Effector CD8-positive, alpha-beta T cell (primary cell): ENCODE data around the gene SLC37A4.
"Not testable (repeated sequence)": the region's sequence is repeated elsewhere in the genome, so short reads cannot be mapped to it uniquely, and the experiment has no call there.

Experiments
- DNase-seq: peaks from one replicate; lab custom pipeline; 2025; lab: John Stamatoyannopoulos, UW
- total RNA-seq, 4 experiments: gene quantifications; one replicate each; lab custom pipeline; 2026; lab: John Stamatoyannopoulos, UW

Gene SLC37A4
- 18.9 to 29.0 (median 22.9) reads per million in 4 experiments for total RNA-seq

DNA sequence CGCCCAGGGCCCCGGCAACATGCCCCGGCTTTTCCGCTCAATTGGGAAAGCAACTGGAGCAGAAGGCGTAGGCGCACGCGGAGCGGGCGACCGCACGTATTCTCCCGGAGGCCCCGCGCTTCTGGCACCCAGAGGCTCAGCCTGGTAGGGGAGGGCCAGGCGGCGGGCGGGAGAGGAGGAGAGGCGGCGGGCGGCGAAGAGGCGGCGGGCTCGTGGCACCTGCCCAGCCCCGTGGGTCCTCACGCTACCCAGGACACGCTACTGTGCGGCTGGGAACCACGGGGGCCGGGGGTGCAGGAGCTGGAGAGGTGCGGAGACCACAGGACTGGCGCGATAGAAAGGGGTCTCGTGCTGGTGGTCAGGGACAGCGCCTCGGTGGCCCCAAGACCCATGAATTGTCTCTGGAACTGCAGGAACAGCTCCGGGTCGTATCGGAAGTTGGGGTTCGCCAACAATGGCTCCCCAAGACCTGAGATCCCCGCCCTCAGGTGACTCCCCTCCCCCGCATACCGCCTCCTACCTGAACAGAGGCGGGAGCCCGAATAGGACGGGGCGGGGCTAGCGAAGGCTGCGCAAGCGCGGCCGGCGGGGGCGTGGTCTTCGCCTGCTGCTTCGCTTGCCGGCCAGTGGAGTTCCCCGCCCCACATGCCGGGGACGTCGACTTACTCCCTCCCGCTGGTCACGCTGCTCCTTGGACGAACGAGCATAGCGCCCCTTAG, at the start of gene SLC37A4:
TSS of gene SLC37A4 (minus strand) at position 549 of the 719 bp plus-strand sequence.
- peak; percentile 96 for DNase-seq

GRCh38 chr11:119078675-119079420, 48.2 kb upstream of the SLC37A4 start:
- DNase-seq, result no peak

- DNase-seq, result no peak
These were observed 47.2 kb upstream of the SLC37A4 start for GRCh38 chr11:119077839-119078238.

DNA sequence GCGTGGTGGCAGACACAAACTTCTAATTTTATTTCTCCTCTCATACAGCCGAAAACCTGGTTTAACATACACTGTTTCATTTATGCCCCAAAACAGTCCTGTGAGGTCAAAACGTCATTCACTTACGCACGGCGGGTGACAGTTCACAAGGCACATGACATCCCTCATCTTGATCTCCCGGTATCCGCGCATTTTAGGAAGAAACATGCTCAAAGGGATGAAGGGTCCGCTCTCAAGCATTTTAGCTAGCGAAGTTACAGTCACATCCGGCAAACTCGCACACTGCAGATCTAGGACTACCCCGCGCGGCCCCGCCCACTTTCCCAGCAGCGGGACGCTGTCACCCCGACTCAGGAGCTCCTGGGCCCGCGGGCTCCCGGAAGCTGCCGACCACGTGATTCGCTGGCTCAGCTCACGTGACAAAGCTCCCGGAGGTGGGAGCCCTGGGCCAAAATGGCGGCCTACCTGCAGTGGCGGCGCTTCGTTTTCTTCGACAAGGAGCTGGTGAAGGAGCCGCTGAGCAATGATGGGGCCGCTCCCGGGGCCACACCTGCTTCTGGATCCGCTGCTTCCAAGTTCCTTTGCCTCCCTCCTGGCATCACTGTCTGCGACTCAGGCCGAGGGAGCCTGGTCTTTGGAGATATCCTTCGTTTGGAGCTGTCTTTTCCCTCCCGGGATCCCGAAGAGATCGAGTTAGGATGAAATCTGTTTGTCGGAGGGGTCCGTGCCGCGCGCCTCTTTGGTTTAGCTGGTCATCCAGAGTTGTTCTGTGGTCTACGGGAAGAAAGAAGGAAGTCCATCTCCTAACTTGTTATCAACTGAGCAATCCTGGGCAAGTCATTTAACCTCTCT, 36.9 kb upstream of the SLC37A4 start, which contains the start of gene VPS11:
TSS of gene VPS11 (plus strand) at position 448 of the 852 bp plus-strand sequence. CDS start at position 454, 6 bp downstream.
- DNase-seq, result peak; percentile 95

- DNase-seq, result peak; percentile 4
These were observed 34.7 kb upstream of the SLC37A4 start for GRCh38 chr11:119065369-119065768.

DNA sequence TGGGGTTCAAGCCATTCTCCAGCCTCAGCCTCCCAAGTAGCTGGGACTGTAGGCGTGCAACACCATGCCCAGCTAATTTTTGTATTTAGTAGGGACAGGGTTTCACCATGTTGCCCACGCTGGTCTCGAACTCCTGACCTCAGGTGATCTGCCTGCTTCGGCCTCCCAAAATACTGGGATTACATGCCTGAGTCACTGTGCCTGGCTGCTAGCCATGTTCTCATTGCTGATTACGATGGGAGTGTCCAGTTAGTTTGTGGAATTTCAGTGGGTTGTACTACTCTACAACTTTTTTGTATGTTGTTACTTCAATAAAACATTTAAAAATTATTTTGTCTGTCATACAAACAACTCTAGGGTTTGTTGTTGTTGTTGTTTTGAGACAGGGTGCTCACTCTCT, 32.1 kb upstream of the SLC37A4 start:
- DNase-seq, result no peak

- DNase-seq, result no peak
These were observed 30.6 kb upstream of the SLC37A4 start for GRCh38 chr11:119061256-119061655.

DNA sequence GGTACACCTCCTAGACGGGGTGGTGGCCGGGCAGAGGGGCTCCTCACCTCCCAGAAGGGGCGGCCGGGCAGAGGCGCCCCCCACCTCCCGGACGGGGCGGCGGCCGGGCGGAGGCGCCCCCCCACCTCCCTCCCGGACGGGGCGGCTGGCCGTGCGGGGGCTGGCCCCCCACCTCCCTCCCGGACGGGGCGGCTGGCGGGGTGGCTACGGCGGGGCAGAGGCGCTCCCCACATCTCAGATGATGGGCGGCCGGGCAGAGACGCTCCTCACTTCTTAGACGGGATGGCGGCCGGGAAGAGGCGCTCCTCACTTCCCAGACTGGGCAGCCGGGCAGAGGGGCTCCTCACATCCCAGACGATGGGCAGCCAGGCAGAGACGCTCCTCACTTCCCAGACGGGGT, 28.5 kb upstream of the SLC37A4 start:
- not testable (repeated sequence) for DNase-seq

DNA sequence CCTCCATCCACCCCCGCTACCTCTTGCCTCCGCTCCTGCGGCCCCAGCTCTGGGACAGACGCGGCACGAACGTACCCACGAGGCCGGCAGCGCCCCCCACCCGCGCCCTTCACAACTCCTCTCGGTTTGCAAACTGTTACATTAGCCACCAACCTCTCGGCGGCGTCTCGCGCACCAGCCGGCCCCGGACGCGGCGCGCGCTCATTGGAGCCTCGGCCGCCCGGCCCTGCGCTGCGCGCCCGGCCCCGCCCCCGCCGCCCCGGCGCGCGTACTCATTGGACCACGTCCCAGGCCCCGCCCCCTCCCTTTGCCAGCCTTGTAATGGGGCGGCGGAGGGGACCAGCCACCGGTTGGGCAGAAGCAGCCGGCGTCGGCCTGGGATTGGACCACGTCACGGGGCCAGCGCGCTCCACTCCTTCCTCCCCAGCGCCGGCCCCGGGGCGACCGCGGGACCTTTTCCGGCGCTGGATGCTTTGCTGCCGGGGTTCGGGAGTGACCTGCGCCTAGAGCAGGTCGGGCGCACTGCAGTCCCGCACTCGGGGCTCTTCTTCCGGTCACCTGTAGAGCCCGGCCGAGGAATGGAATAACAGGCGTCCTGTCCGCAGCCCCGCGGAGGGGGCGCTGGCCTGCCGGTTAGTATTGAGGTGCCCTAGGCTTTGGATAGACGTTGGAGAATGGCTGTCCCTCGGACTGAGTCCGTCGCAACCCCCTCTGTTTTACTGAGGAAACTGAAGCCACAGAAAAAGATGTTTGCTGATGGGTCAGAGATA, 26.5 kb upstream of the SLC37A4 start, which contains the start of gene HYOU1:
TSS of gene HYOU1 (minus strand) at position 206 of the 770 bp plus-strand sequence. CDS start 1,045 bp downstream, outside the sequence.
- peak; percentile 98 for DNase-seq

- DNase-seq, result peak; percentile 30
These were observed 25.8 kb upstream of the SLC37A4 start for GRCh38 chr11:119056421-119056999.

GRCh38 chr11:119055901-119056300, 25.2 kb upstream of the SLC37A4 start:
- DNase-seq, result no peak

DNA sequence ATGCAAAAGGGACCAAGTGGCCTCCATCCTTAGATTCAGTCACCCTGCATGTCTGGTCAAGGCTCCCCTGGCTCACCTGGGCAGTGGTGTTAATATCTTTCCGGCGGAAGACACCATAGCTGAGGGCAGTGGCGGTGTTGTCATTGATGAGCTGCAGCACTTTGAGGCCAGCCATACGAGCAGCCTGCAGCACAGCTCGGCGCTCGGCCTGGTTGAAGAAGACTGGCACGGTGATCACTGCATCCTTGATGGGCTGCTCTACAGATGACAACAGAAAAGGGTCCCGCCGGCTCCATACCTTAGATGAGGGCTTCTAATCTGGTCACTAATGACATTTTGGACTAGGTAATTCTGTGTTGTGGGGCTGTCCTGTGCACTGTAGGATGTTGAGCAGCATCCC, 23.7 kb upstream of the SLC37A4 start:
- no peak for DNase-seq

- DNase-seq, result no peak
These were observed 21.6 kb upstream of the SLC37A4 start for GRCh38 chr11:119052163-119052814.

GRCh38 chr11:119051440-119052162, 20.9 kb upstream of the SLC37A4 start:
- no peak for DNase-seq

GRCh38 chr11:119049081-119049480, 18.4 kb upstream of the SLC37A4 start:
- DNase-seq, result no peak

DNA sequence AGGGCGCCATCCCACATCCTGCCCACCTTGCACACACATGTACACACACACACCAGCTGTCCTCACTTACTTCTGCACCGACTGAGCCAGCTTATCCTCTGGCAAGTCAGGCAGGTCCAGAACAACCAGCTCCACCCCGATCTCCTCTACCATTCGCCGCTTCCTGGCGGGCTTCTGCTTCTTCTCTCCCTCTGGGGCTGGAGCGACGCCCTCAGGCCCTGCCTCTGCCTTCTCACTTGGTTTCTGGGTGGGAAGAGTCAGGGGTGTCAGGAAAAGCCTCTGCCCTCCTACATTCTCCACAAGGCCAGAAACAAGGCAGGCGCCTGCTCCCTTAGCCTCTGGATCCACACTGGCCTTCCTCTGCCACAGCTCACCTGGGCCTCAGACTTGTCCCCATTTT, 18.0 kb upstream of the SLC37A4 start:
- DNase-seq, result no peak

- no peak for DNase-seq
These were observed 16.5 kb upstream of the SLC37A4 start for GRCh38 chr11:119047205-119047604.

- DNase-seq, result no peak
These were observed 15.8 kb upstream of the SLC37A4 start for GRCh38 chr11:119046489-119046888.

DNA sequence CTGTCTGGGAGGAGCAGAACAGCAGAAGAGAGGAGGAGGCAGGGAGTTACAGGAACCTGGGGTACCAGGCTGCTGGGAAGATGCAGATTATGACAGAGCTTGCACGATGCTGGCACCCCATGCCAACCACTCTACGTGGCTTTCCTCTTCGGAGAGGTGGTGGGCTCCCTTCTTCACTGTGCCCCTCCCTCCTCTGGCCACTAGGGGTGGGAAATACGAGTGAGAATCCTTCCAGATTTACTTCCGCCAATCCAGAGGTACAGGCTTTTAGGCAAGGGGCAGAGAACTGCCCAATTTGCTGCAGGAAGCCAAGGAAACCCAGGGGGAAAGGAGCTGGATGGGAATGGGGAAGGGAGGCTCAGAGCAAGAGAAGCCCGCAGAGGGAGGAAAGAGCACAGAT, 14.0 kb upstream of the SLC37A4 start:
- no peak for DNase-seq

- no peak for DNase-seq
These were observed 12.2 kb upstream of the SLC37A4 start for GRCh38 chr11:119042927-119043326.
